ENCODE measurements around the gene TPK1.

DNA sequence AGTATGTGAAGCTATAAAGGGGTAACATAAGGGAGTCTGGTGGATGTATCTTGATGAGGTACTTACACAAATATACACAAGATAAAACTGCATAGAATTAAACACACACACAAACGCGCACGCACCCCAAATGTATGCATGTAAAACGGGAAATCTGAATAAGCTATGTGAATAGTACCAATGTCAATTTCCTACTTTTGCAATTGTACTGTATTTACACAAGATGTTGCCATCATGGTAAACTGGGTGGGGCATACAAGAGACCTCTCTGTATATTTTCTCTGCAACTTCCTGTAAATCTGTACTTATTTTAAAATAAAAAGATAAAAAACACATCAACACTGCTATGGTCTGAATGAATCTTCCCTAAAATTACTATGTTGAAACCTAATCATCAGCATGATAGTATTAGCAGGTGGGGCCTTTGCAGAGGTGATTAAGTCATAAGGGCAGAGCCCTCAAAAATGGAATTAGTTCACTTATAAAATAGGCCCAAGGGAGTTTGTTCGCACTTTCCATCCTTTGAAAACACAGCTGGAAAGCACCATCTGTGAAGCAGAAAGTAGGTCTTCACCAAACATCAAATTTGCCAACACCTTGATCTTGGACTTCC lies 30.1 kb downstream of the TPK1 start:
- TF ChIP-seq, protein P1, sequence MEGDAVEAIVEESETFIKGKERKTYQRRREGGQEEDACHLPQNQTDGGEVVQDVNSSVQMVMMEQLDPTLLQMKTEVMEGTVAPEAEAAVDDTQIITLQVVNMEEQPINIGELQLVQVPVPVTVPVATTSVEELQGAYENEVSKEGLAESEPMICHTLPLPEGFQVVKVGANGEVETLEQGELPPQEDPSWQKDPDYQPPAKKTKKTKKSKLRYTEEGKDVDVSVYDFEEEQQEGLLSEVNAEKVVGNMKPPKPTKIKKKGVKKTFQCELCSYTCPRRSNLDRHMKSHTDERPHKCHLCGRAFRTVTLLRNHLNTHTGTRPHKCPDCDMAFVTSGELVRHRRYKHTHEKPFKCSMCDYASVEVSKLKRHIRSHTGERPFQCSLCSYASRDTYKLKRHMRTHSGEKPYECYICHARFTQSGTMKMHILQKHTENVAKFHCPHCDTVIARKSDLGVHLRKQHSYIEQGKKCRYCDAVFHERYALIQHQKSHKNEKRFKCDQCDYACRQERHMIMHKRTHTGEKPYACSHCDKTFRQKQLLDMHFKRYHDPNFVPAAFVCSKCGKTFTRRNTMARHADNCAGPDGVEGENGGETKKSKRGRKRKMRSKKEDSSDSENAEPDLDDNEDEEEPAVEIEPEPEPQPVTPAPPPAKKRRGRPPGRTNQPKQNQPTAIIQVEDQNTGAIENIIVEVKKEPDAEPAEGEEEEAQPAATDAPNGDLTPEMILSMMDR (conservative IDR thresholded peaks at IDR 0.05 in 1 of 2, IDR thresholded peaks at IDR 0.05 in 1 of 2; ENCODE audit: extremely low read depth in 1 of 2, insufficient read depth in 1 of 2, low read depth in 1 of 2, low read length in 2 of 2): no peak
- TF ChIP-seq EZH2 (IDR thresholded peaks at IDR 0.05; ENCODE audit: borderline replicate concordance, low read length): no peak
